HG03097 (cell line): ENCODE measurements around the gene VPS13D.

Experiments used
- ATAC-seq: cut with Tn5 transposase; IDR thresholded peaks from one replicate; pipeline ENCODE4 v1.9.1; 2021; ENCODE audit not compliant: unreplicated experiment, low FRiP score

Gene VPS13D

GRCh38 chr1:12556368-12556930 is 326.6 kb downstream of the VPS13D start:
- no peak for ATAC-seq

- no peak for ATAC-seq
These were observed 327.4 kb downstream of the VPS13D start for GRCh38 chr1:12556957-12557935.

- ATAC-seq = no peak
These were observed 331.3 kb downstream of the VPS13D start for GRCh38 chr1:12561121-12561520.
